ENCODE results near the gene SRC. TPM values are rescaled to one million over a fixed set of nuclear protein-coding genes. Genes with fewer than 3 reads are reported as not detected.

Gene SRC
- total and polyA plus RNA-seq, 2 experiments from 2014 or later = 8.0 to 25.9 TPM

DNA sequence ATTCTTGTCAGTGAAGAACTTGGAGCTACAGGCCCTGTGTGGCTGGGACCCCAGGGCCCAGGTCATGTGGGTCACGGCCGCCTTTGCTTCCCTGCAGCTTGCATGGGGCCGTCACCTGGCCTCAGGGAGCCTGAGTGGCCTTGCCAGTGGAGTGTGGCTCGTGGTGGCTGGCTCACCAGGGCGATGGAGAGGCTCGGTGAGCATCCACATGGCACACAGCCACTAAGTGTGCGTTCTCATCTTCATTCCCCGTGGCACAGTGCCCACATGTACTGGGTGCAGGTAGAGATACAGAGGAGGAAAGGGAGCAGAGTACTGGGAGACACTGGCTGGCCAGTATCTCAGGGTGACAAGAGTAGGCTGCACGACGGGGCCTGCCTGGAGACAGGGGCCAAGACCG is 35.0 kb upstream of the SRC start:
- H3F3A ChIP-seq (replicated peaks; ENCODE audit: low read depth) = no peaks in the 10 kb centered on the region
- no peaks in the 10 kb centered on the region for H3K9me2 ChIP-seq (ENCODE audit: insufficient read depth)
- H3K79me2 ChIP-seq (replicated peaks; ENCODE audit: insufficient read depth) = peaks cover 4% of the 10 kb centered on the region; the same call in 1 of the 2 replicates
- peaks cover 6% of the 10 kb centered on the region; the same call in 1 of the 2 replicates for H3K4me1 ChIP-seq (ENCODE audit: insufficient read depth)
- TF ChIP-seq, protein P1, sequence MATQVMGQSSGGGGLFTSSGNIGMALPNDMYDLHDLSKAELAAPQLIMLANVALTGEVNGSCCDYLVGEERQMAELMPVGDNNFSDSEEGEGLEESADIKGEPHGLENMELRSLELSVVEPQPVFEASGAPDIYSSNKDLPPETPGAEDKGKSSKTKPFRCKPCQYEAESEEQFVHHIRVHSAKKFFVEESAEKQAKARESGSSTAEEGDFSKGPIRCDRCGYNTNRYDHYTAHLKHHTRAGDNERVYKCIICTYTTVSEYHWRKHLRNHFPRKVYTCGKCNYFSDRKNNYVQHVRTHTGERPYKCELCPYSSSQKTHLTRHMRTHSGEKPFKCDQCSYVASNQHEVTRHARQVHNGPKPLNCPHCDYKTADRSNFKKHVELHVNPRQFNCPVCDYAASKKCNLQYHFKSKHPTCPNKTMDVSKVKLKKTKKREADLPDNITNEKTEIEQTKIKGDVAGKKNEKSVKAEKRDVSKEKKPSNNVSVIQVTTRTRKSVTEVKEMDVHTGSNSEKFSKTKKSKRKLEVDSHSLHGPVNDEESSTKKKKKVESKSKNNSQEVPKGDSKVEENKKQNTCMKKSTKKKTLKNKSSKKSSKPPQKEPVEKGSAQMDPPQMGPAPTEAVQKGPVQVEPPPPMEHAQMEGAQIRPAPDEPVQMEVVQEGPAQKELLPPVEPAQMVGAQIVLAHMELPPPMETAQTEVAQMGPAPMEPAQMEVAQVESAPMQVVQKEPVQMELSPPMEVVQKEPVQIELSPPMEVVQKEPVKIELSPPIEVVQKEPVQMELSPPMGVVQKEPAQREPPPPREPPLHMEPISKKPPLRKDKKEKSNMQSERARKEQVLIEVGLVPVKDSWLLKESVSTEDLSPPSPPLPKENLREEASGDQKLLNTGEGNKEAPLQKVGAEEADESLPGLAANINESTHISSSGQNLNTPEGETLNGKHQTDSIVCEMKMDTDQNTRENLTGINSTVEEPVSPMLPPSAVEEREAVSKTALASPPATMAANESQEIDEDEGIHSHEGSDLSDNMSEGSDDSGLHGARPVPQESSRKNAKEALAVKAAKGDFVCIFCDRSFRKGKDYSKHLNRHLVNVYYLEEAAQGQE (IDR thresholded peaks at IDR 0.05; ENCODE audit: unreplicated experiment) = no peak
- no peak for TF ChIP-seq STAT1 (IDR thresholded peaks at IDR 0.05; ENCODE audit: unreplicated experiment)
- no peak for TF ChIP-seq ZNF114 (CRISPR knock-in tag; IDR thresholded peaks at IDR 0.05)
- TF ChIP-seq, protein P2, sequence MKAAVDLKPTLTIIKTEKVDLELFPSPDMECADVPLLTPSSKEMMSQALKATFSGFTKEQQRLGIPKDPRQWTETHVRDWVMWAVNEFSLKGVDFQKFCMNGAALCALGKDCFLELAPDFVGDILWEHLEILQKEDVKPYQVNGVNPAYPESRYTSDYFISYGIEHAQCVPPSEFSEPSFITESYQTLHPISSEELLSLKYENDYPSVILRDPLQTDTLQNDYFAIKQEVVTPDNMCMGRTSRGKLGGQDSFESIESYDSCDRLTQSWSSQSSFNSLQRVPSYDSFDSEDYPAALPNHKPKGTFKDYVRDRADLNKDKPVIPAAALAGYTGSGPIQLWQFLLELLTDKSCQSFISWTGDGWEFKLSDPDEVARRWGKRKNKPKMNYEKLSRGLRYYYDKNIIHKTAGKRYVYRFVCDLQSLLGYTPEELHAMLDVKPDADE (IDR thresholded peaks at IDR 0.05) = no peak
- TF ChIP-seq EZH2phosphoT487 (IDR thresholded peaks at IDR 0.05; ENCODE audit: unreplicated experiment) = no peak
- TF ChIP-seq CREB1 (CRISPR knock-in tag; IDR thresholded peaks at IDR 0.05; ENCODE audit: low read depth) = no peak
- TF ChIP-seq ZNF331 (CRISPR knock-in tag; IDR thresholded peaks at IDR 0.05; ENCODE audit: low read depth) = no peak
- TF ChIP-seq, protein P3, sequence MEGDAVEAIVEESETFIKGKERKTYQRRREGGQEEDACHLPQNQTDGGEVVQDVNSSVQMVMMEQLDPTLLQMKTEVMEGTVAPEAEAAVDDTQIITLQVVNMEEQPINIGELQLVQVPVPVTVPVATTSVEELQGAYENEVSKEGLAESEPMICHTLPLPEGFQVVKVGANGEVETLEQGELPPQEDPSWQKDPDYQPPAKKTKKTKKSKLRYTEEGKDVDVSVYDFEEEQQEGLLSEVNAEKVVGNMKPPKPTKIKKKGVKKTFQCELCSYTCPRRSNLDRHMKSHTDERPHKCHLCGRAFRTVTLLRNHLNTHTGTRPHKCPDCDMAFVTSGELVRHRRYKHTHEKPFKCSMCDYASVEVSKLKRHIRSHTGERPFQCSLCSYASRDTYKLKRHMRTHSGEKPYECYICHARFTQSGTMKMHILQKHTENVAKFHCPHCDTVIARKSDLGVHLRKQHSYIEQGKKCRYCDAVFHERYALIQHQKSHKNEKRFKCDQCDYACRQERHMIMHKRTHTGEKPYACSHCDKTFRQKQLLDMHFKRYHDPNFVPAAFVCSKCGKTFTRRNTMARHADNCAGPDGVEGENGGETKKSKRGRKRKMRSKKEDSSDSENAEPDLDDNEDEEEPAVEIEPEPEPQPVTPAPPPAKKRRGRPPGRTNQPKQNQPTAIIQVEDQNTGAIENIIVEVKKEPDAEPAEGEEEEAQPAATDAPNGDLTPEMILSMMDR (conservative IDR thresholded peaks at IDR 0.05; ENCODE audit: low read depth in 2 of 2) = no peak
- no peak for TF ChIP-seq NANOG (IDR thresholded peaks at IDR 0.05; ENCODE audit: borderline replicate concordance)
- no peak for TF ChIP-seq EZH2 (IDR thresholded peaks at IDR 0.05; ENCODE audit: low read depth, unreplicated experiment)
- TF ChIP-seq, protein P4, sequence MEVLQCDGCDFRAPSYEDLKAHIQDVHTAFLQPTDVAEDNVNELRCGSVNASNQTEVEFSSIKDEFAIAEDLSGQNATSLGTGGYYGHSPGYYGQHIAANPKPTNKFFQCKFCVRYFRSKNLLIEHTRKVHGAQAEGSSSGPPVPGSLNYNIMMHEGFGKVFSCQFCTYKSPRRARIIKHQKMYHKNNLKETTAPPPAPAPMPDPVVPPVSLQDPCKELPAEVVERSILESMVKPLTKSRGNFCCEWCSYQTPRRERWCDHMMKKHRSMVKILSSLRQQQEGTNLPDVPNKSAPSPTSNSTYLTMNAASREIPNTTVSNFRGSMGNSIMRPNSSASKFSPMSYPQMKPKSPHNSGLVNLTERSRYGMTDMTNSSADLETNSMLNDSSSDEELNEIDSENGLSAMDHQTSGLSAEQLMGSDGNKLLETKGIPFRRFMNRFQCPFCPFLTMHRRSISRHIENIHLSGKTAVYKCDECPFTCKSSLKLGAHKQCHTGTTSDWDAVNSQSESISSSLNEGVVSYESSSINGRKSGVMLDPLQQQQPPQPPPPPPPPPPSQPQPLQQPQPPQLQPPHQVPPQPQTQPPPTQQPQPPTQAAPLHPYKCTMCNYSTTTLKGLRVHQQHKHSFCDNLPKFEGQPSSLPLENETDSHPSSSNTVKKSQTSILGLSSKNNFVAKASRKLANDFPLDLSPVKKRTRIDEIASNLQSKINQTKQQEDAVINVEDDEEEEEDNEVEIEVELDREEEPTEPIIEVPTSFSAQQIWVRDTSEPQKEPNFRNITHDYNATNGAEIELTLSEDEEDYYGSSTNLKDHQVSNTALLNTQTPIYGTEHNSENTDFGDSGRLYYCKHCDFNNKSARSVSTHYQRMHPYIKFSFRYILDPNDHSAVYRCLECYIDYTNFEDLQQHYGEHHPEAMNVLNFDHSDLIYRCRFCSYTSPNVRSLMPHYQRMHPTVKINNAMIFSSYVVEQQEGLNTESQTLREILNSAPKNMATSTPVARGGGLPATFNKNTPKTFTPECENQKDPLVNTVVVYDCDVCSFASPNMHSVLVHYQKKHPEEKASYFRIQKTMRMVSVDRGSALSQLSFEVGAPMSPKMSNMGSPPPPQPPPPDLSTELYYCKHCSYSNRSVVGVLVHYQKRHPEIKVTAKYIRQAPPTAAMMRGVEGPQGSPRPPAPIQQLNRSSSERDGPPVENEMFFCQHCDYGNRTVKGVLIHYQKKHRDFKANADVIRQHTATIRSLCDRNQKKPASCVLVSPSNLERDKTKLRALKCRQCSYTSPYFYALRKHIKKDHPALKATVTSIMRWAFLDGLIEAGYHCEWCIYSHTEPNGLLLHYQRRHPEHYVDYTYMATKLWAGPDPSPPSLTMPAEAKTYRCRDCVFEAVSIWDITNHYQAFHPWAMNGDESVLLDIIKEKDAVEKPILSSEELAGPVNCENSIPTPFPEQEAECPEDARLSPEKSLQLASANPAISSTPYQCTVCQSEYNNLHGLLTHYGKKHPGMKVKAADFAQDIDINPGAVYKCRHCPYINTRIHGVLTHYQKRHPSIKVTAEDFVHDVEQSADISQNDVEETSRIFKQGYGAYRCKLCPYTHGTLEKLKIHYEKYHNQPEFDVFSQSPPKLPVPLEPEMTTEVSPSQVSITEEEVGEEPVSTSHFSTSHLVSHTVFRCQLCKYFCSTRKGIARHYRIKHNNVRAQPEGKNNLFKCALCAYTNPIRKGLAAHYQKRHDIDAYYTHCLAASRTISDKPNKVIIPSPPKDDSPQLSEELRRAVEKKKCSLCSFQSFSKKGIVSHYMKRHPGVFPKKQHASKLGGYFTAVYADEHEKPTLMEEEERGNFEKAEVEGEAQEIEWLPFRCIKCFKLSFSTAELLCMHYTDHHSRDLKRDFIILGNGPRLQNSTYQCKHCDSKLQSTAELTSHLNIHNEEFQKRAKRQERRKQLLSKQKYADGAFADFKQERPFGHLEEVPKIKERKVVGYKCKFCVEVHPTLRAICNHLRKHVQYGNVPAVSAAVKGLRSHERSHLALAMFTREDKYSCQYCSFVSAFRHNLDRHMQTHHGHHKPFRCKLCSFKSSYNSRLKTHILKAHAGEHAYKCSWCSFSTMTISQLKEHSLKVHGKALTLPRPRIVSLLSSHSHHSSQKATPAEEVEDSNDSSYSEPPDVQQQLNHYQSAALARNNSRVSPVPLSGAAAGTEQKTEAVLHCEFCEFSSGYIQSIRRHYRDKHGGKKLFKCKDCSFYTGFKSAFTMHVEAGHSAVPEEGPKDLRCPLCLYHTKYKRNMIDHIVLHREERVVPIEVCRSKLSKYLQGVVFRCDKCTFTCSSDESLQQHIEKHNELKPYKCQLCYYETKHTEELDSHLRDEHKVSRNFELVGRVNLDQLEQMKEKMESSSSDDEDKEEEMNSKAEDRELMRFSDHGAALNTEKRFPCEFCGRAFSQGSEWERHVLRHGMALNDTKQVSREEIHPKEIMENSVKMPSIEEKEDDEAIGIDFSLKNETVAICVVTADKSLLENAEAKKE (CRISPR knock-in tag; IDR thresholded peaks at IDR 0.05) = no peak
- H4K20me1 ChIP-seq (replicated peaks; ENCODE audit: insufficient read depth) = peaks cover 8% of the 10 kb centered on the region
- no peak overlapping the region; the same call in 1 of the 2 replicates for H3K27ac ChIP-seq (ENCODE audit: low read depth)
- H3K27me3 ChIP-seq (ENCODE audit: insufficient read depth) = no peaks in the 10 kb centered on the region
- peaks cover 19% of the 10 kb centered on the region for H3K4me1 Mint-ChIP-seq
- H3K4me3 ChIP-seq = no peak overlapping the region
- no peak overlapping the region for H3K4me2 ChIP-seq
- H3K9me3 Mint-ChIP-seq = no peaks in the 10 kb centered on the region
- DNase-seq (ENCODE audit: low spot score) (no peak), ATAC-seq (peak; percentile 36; the same call in 2 of the 3 replicates)
- peaks cover 15% of the 10 kb centered on the region; the same call in 2 of the 3 replicates for H3K36me3 Mint-ChIP-seq (ENCODE audit: low read depth)
- no peak overlapping the region for H2AFZ ChIP-seq
- H3K27ac Mint-ChIP-seq = peak overlapping the region; percentile 43; the same call in 1 of the 2 replicates
- no peaks in the 10 kb centered on the region for H3K36me3 ChIP-seq (ENCODE audit: insufficient read depth)
- peaks cover 7% of the 10 kb centered on the region for H3K27me3 Mint-ChIP-seq (ENCODE audit: insufficient read depth, low read depth, poor library complexity)
- no peak overlapping the region for H3K4me3 Mint-ChIP-seq
